HCEC 1CT (cell line): ENCODE measurements around the gene TMEM238.

Experiments used
- DNase-seq: peaks from one replicate; pipeline ENCODE4 v3.0.0-alpha.2; 2017

TMEM238 gene

DNA sequence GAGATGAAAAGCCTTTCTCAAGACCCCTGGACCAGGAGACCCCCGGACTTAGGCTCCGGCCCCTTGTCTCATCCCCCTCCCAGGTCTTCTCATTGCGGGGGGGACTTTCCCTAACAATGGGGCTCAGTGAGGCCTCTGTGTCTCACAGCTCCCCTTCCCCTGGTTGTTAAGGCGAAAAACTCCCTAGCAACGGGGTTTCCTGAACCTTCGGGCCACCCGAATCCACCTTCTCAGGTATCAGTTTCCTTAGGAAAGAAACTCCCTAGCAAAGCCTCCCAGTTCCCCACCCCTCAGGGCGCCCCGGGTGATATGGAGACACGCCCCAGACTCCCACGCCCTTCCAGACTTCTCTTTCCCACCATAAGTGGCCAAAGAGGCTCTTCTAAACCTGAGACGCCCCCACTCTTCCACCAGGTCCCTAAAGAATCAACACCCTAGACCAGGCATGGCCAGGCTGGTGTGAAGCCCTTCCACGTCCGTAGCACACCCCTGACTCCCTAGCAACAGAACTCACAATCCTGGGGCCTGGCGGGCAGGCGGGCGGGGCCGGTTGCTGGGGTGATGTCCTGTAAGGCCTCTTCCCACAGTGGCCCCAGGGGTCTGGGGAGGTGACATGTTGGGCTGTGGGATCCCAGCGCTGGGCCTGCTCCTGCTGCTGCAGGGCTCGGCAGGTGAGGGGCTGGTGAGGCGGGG, 7.7 kb downstream of the TMEM238 start, which contains the start of gene TMEM190:
Gene TMEM190 (plus strand): TSS at position 586 of the 693 bp plus-strand sequence. CDS start 28 bp downstream, at position 614.
- DNase-seq, result no peak

DNA sequence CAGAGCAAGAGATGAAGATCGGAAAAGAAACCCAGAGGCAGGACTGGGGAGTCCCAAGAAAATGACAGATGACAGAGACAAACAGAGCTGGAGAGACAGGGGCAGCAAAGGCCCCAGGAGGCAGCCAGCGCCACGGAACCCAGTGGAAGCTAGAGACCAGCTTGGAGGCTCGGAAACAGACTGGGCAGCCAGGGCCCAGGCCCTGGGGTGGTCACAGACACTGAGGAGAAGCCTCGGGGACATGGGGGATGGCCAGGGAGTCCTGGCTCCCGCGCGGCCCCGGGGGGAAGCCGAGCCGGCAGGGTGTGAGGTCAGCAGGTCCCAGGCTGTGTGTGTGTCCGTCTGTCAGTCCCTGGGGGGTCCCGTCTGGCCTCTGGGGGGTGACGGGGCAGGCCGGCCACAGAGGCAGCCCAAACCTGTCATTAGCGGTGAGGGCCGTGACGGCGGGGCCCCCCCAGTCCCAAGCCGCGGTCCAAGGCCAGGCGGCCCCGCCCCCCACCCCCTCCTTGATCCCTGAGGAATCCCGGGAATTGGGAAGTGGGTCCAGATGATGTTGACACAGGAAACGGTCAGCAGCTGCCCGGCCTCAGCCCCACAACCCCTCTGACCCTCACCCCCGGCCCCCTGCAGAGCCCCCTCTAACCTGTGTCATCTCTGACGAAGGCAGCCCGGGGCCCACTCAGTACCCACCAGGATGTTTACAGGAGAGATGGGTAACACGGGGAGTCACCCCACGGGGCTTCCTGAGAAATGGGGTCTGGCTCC, 9.9 kb downstream of the TMEM238 start:
- DNase-seq, result peak; percentile 45

GRCh38 chr19:55373306-55373992, 10.6 kb downstream of the TMEM238 start:
- no peak for DNase-seq

GRCh38 chr19:55372316-55373081, 11.6 kb downstream of the TMEM238 start:
- DNase-seq, result no peak

- peak; percentile 61 for DNase-seq
Measured at GRCh38 chr19:55370305-55370988, 13.6 kb downstream of the TMEM238 start, which contains the start of gene IL11. Gene IL11 (minus strand): TSS chr19:55370463. CDS start chr19:55370310, 153 bp downstream.

- peak; percentile 76 for DNase-seq
Measured at GRCh38 chr19:55369653-55370304, 14.3 kb downstream of the TMEM238 start.

DNA sequence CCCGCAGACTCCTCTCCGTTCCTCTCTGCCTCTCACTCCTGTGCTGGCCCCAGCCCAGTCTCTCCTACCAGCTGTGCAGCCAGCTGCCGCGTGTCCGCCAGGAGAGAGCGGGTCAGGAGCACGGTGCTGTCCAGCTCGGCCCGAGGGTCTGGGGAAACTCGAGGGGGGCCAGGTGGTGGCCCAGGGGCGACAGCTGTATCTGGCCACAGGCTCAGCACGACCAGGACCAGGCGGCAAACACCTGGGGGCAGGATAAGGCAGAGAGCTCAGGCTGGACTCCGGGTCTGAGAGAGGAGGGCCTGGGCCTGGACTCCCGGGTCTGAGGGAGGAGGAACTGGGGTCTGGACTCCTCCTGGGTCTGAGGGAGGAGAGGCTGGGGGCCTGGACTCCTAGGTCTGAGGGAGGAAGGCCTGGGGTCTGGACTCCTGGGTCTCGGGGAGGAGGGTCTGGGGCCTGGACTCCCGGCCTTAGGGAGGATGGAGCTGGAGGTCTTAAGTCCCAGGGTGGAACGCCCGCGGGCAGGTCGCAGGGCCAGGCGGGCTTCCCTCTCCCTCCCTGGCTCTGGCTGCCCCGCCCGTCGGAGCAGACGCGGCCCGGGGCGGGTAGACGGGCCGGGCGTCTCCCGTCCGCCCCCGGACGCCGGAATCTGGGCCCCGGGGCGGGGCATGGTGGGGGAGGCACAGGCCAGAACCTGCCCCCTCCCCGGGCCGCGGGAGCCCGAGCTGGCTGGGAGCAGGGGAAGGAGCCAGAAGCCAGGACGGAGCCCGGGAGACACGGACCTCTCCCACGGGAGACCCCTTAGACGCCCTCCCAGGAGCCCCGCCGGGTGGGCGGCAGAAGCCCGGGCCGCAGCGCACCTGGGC, 15.2 kb downstream of the TMEM238 start:
- peak; percentile 23 for DNase-seq

DNA sequence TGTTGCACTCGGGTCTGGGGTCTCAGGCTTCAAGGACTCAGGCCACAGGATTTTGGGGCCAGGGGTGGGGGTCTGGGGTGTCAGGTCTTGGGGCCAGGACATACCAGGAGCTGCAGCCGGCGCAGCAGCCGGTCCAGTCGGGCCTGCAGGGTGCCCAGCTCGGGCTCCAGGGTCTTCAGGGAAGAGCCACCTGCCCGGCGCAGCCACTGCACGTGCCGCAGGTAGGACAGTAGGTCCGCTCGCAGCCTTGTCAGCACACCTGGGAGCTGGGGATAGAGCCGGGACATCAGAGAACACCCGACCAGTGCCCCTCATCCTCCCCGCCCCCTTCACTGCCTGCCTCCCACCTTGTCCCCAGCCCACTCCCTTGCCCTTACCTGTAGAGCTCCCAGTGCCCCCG, 16.0 kb downstream of the TMEM238 start:
- no peak for DNase-seq

GRCh38 chr19:55366790-55367189, 17.3 kb downstream of the TMEM238 start:
- no peak for DNase-seq

DNA sequence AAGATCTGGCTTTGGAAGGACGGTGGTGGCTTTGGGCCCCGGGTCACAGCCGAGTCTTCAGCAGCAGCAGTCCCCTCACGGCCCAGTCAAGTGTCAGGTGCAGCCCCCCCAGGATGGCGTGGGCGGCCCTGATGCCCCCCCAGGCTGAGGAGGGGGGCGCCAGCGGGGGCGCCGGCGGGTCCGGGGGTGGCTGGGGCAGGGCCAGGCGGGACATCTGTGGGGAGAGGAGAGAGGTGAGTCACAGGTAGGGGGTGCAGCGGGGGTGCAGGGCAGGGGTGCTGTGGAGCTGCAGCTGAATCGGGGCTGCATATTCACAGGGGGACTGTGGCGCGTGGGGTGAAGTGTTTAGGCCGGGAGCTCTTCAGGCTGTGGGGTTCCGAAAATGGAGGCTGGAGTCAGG, 18.1 kb downstream of the TMEM238 start:
- no peak for DNase-seq

DNA sequence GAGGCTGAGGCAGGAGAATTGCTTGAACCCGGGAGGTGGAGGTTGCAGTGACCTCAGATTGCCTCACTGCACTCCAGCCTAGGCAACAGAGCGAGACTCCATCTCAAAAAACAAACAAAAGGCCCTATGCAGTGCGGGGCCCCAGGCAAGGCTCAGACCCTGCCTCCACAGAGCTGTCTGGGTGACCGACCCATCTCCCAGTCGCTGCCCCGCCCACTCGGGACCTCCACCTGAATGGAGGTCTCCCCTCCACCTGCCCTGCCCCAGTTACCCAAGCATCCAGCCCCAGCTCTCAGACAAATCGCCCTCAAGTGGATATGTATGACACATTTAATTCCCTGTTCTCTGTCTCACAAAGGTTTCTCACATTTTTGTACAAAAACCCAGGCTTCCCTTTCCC, 18.8 kb downstream of the TMEM238 start:
- no peak for DNase-seq

- no peak for DNase-seq
Measured at GRCh38 chr19:55362990-55363716, 20.9 kb downstream of the TMEM238 start, which contains the start of gene GARIN5B. Gene GARIN5B (minus strand): TSS chr19:55363260. CDS start chr19:55363066, 194 bp downstream.

GRCh38 chr19:55362174-55362989, 21.7 kb downstream of the TMEM238 start:
- DNase-seq, result no peak

- no peak for DNase-seq
Measured at GRCh38 chr19:55360902-55361301, 23.2 kb downstream of the TMEM238 start.

- no peak for DNase-seq
Measured at GRCh38 chr19:55358943-55359908, 24.9 kb downstream of the TMEM238 start.

- no peak for DNase-seq
Measured at GRCh38 chr19:55358493-55358892, 25.6 kb downstream of the TMEM238 start.

DNA sequence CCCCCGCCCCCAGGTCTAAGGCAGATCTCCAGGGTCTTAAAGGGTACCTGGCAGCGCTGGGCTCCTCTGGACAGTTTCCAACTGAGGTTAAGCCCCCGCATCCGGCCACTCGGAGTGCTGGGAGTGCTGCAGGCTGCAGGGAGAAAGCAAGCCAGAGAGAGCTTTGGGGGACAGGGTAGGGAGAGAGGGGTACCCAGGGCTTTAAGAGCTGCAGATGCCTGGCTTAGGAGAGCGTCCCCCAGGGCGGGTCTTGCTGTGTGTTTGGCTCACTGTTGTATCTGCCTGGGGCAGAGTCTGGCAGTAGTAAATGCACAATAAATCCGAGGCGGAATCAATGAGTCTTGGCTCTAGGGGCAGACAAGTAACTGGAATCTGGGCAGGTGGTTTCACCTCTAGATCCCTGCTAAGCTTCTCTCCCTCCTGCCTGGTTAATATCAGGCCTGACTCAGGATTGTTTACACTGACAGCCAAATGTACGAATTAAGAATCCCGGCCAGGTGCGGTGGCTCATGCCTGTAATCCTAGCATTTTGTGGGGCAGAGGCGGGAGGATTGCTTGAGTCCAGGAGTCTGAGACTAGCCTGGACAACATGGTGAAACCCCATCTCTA, 28.8 kb downstream of the TMEM238 start:
- DNase-seq, result no peak
